Measurements from ENCODE around the gene SMC2.

- TF ChIP-seq POLR2A (IDR thresholded peaks at IDR 0.05; ENCODE audit: low read depth, low read length) = no peak
- no peak for TF ChIP-seq CTCF (IDR thresholded peaks at IDR 0.05; ENCODE audit: extremely low read depth in 1 of 2, insufficient read depth in 1 of 2, low read depth in 1 of 2, low read length in 2 of 2)
- no peak for TF ChIP-seq POLR2AphosphoS5 (IDR thresholded peaks at IDR 0.05; ENCODE audit: insufficient read depth, low read depth, low read length)
- TF ChIP-seq, protein P1, sequence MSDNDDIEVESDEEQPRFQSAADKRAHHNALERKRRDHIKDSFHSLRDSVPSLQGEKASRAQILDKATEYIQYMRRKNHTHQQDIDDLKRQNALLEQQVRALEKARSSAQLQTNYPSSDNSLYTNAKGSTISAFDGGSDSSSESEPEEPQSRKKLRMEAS (IDR thresholded peaks at IDR 0.05; ENCODE audit: insufficient read depth, insufficient read length) = no peak
- TF ChIP-seq MYC (IDR thresholded peaks at IDR 0.05; ENCODE audit: low read depth, low read length) = no peak
- TF ChIP-seq JUN (IDR thresholded peaks at IDR 0.05; ENCODE audit: borderline replicate concordance, insufficient read depth, insufficient read length, low read depth) = no peak
- TF ChIP-seq FOS (IDR thresholded peaks at IDR 0.05; ENCODE audit: borderline replicate concordance, insufficient read depth, low read length) = no peak
- TF ChIP-seq EZH2 (IDR thresholded peaks at IDR 0.05; ENCODE audit: borderline replicate concordance, low read depth, low read length, severe bottlenecking) = no peak
Observed at GRCh38 chr9:104088416-104088815, 5.7 kb upstream of the SMC2 start.

Measured in endothelial cell of umbilical vein (primary cell).